ENCODE measurements around the gene DNAH11.

DNA sequence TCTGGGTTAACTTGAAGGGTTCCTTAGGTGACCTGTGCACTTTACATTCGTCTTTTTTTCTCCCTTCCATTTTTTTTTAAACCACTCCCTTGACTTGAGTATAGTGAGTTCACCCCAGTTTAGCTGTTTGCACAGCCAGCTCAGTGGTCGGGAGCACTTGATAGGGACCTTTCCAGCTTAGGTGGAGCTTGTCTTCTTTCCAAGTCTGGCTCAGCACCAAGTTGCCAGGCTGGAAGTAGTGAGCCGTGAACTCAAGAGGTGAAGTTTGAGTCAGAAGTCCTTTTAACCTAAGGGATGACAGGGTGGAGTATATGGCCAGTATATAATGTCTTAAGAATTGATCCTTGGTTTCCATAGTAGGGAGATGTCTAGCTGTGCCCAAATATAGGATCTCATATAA is 7.2 kb downstream of the DNAH11 start:
- TF ChIP-seq TARDBP (IDR thresholded peaks at IDR 0.05) = no peak
- no peak for TF ChIP-seq ARNT (IDR thresholded peaks at IDR 0.05)
- no peak for TF ChIP-seq ELF4 (IDR thresholded peaks at IDR 0.05)
- no peak for TF ChIP-seq BHLHE40 (IDR thresholded peaks at IDR 0.05; ENCODE audit: borderline replicate concordance)
- TF ChIP-seq NFRKB (IDR thresholded peaks at IDR 0.05) = no peak
- no peak for TF ChIP-seq SUZ12 (IDR thresholded peaks at IDR 0.05)
